HAP-1 (cell line): ENCODE results near the gene ABI1.
"Not testable (repeated sequence)": the region's sequence is repeated elsewhere in the genome, so short reads cannot be mapped to it uniquely, and the experiment has no call there.

Experiments used
- DNase-seq, 2 experiments: peaks; one replicate each; pipeline ENCODE4 v3.0.0-alpha.2; 2016 to 2020; ENCODE audit warnings: low spot score in 2 of 2
- H3K27me3 ChIP-seq: fragments of 250-450 bp; sonication (Bioruptor Pico); 2 replicates; pipeline ENCODE4 v1.5.1; 2020; ENCODE audit warnings: low read depth, mild to moderate bottlenecking, moderate library complexity
- H3K36me3 ChIP-seq: fragments of 250-450 bp; sonication (Bioruptor Pico); replicated peaks from 2 replicates; pipeline ENCODE4 v1.5.1; 2020; ENCODE audit warnings: mild to moderate bottlenecking
- H3K4me1 ChIP-seq: fragments of 250-450 bp; sonication (Bioruptor Pico); 2 replicates; pipeline ENCODE4 v1.5.1; 2020; ENCODE audit warnings: mild to moderate bottlenecking
- H3K4me3 ChIP-seq: fragments of 250-450 bp; sonication (Bioruptor Pico); 2 replicates; pipeline ENCODE4 v1.5.1; 2020; ENCODE audit warnings: mild to moderate bottlenecking, moderate library complexity
- H3K9me3 ChIP-seq: fragments of 250-450 bp; sonication (Bioruptor Pico); 2 replicates; pipeline ENCODE4 v1.5.1; 2020; ENCODE audit warnings: mild to moderate bottlenecking, moderate library complexity
- in situ Hi-C: fragments of 300-500 bp; cut with MboI; formaldehyde crosslinking; loops from 3 replicates; pipeline ENCODE4 v1.14.3; 2020; ENCODE audit warnings: low sequenced_read_pairs, inconsistent platforms, mixed read lengths

Gene ABI1

DNA sequence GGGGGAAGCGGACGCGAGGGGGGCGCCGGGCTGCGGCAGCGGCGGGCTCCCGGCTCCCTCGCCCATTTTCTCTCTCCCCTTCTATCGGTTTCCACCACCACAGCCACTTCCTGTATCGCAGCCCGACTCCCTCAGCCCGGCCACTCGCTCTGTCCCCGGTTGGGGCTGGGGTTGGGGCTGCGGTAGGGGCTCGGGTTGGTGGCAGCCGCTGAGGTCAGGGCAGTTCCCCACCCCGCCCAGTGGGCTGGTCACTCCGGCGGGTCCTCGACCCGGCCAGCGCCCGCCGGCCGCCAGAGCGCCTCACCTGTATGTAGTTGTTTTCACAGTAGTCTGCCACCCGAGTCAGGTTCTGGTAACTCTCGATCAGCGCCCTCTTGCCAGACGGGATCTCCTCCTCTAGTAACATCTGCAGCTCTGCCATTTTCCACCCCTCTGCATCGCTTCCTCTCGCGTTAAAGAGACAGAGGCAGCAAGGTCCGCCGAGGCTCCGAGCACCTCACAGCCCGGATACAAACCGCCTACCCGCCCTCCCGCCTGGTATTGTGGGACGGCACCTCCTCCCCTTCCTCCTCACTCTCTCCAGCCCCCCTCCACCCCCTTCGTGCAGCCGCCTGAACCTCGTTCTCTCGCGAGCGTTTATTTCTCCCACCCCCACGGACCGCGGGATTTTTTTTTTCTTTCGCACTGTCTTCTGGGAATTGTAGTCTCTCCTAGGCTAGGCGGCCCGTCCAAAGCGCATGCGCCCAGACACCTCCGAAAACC, at the start of gene ABI1:
TSS of gene ABI1 (minus strand) at position 516 of the 762 bp plus-strand sequence. CDS start at position 421, 95 bp downstream.
- H3K9me3 ChIP-seq = no peaks in the 10 kb centered on the region
- H3K36me3 ChIP-seq = peaks cover 4% of the 10 kb centered on the region; the same call in 1 of the 2 replicates
- in situ Hi-C loops = no loop called here
- DNase-seq = peak; percentile 96 to 99
- H3K4me3 ChIP-seq = peak within 1 kb of the TSS; percentile 97
- H3K4me1 ChIP-seq = peaks cover 11% of the 10 kb centered on the region
- no peaks in the 10 kb centered on the region for H3K27me3 ChIP-seq

DNA sequence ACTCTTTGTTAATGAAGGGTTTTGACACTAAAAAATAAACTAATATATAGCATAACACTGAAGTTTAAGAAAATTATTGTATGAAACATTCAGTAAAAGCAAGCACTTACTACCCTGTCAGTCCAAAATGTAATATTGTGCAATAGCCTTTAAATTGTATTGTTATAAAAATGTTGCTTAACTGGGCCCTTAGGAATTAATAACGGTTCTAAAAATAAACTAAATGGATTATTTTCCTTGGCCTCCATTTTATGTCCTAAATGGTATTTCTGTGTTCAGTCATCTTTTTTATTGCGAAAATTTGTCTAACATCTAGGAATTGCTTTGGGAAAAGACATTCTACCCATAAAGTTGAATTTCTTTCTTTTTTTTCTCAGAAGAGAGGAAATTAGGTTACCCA, 49.0 kb upstream of the ABI1 start:
- no peaks in the 10 kb centered on the region for H3K36me3 ChIP-seq
- 0 out of 2 replicates have a peak, but pooled peaks cover 2% of the 10 kb centered on the region for H3K9me3 ChIP-seq
- in situ Hi-C loops = no loop called here
- no peaks in the 10 kb centered on the region for H3K27me3 ChIP-seq
- no peak for DNase-seq
- no peak overlapping the region for H3K4me3 ChIP-seq
- H3K4me1 ChIP-seq = no peaks in the 10 kb centered on the region

DNA sequence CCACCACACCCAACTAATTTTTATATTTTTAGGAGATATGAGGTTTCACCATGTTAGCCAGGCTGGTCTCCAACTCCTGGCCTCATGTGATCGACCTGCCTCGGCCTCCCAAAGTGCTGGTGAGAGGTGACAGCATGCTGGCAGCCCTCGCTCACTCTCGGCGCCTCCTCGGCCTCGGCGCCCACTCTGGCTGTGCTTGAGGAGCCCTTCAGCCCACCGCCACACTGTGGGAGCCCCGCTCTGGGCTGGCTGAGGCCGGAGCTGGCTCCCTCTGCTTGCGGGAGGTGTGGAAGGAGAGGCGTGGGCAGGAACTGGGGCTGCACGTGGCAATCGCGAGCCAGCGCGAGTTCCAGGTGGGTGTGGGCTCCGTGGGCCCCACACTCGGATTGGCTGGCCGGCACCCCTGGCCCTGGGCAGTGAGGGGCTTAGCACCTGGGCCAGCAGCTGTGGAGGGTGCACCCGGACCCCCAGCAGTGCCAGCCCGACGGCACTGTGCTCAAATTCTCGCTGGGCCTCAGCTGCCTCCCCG, 44.6 kb upstream of the ABI1 start:
- H3K4me3 ChIP-seq, DNase-seq, H3K36me3 ChIP-seq, H3K9me3 ChIP-seq, H3K27me3 ChIP-seq, H3K4me1 ChIP-seq, in situ Hi-C loops: not testable (repeated sequence)

DNA sequence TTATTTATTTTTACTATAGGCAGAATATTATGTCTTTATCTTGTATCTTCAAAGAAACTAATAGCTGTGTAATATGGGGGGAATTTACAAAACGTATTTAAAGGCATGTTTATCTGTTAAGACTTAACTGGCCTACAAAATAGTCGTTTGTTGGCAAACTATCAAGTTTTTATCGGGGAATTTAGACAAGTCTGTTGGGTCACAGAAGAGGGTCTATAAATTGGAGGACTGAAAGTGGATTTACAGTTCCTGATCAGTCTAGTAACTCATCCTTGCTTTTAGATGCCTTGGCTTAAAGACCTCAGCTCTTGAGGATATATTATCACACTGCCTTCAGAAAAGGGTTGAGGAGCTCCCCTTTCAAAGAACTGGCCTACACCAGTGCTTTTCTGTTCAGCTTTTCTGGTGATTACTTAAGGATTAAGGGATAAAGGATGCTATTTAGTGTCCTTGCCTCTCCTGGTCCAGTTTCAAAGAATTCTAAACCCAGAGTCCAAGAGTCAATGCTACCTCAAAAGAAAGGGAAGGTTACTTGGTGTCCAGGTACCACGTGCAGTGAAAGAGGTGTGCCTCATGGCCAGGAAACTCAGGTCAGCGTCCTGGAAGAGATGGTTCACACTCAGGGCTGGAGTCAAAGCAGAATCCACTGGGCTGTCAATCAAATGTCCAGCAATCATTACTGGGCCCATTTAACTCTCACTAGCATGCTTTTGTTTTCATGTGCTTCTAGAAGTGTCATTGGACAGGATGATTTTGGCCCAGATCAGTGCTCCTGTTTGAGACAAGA, 42.9 kb upstream of the ABI1 start:
- Histone ChIP-seq H3K36me3 (no peaks in the 10 kb centered on the region), H3K4me1 (no peaks in the 10 kb centered on the region), H3K4me3 (no peak overlapping the region), H3K27me3 (no peaks in the 10 kb centered on the region), H3K9me3 (no peaks in the 10 kb centered on the region)
- DNase-seq = no peak
- in situ Hi-C loops = no loop called here

DNA sequence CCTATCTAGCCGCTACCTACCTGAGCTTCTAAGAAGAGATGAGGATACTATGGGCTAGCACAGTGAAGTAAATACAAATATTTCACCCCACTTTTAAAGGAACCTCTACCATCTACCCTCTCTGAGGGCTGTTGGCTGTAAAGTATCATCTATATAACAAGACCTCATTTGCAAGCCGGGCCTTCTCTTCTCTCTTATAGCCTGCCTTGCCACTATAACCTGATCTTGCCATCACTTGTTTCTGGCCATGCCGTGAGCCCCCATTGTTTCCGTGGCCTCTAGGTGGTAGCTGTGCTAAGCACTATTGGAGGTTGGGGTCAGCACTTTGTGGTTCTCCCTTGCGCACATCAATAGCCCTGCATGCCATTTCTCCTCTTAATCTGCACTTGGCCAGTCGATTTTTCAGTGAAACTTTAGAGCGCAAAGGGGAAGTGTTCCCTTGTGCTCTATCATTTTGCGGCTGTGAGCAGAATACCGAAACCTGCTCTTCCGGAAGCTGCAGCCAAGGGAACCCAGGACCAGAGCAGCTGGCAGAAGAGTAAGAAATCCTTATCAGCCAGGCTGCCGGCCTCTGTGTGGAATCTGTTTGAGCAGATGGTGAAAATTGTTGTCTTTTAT, 31.7 kb upstream of the ABI1 start:
- in situ Hi-C loops = loop anchor here (5.0 kb wide), 1 partner anchor 465 kb away; no protein-coding TSS in a partner anchor
- not testable (repeated sequence) for H3K27me3 ChIP-seq, H3K36me3 ChIP-seq, H3K4me3 ChIP-seq, H3K9me3 ChIP-seq, DNase-seq
- H3K4me1 ChIP-seq = peaks cover 12% of the 10 kb centered on the region

DNA sequence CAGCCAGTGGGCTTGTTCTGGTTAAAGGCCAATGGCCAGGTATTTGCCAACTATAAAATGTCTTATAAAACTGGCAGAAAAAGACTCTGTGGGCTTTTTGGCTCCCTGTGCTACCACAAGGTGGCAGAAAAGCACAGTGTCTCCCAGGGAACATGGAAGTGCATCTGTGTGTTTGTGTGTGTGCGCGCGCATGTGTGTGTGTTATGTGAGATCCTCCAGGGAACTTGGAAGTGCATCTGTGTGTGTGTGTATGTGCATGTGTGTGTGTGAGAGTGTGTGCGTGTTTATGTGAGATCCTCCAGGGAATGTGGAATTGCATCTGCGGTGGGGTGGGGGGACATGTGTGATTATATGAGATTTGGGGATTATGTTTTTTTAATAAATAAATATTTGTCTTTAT, 30.2 kb upstream of the ABI1 start:
- Histone ChIP-seq H3K4me3 (no peak overlapping the region), H3K9me3 (0 out of 2 replicates have a peak, but pooled peaks cover 2% of the 10 kb centered on the region), H3K4me1 (peaks cover 12% of the 10 kb centered on the region), H3K36me3 (no peaks in the 10 kb centered on the region), H3K27me3 (no peaks in the 10 kb centered on the region)
- in situ Hi-C loops = loop anchor here (5.0 kb wide), 1 partner anchor 466 kb away; no protein-coding TSS in a partner anchor
- peak; percentile 71 to 88 for DNase-seq

DNA sequence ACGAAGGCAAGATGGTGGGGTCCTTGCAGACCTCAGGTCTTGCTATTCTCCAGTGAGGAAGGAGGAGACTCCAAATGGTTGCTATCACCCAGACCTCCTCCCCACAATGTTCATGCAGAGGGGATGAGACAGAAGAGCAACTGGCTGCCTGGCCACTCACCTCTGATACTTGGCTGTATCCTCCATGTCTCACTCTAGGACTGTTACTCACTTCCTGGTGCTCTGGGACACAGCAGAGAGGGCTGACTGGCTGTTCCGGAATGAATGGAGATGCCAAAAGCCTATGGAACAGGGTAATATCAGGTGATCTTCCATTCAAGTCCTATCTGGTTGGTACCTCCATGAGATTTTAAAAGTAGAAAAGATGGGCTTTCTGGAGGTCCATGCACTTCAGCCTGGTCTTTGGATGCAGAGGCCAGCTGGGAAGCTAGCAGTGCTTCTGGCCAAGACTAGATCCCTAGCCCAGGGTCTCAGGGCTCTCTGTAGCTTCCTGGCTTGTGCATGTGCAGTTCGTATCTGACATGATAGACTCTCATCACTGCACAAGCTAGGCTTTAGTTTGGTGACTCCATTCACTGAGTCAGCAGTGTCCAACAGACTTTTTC, 27.0 kb upstream of the ABI1 start:
- DNase-seq = no peak
- Histone ChIP-seq H3K36me3 (no peaks in the 10 kb centered on the region), H3K4me1 (no peaks in the 10 kb centered on the region), H3K27me3 (no peaks in the 10 kb centered on the region), H3K4me3 (no peak overlapping the region), H3K9me3 (no peaks in the 10 kb centered on the region)
- in situ Hi-C loops = no loop called here

DNA sequence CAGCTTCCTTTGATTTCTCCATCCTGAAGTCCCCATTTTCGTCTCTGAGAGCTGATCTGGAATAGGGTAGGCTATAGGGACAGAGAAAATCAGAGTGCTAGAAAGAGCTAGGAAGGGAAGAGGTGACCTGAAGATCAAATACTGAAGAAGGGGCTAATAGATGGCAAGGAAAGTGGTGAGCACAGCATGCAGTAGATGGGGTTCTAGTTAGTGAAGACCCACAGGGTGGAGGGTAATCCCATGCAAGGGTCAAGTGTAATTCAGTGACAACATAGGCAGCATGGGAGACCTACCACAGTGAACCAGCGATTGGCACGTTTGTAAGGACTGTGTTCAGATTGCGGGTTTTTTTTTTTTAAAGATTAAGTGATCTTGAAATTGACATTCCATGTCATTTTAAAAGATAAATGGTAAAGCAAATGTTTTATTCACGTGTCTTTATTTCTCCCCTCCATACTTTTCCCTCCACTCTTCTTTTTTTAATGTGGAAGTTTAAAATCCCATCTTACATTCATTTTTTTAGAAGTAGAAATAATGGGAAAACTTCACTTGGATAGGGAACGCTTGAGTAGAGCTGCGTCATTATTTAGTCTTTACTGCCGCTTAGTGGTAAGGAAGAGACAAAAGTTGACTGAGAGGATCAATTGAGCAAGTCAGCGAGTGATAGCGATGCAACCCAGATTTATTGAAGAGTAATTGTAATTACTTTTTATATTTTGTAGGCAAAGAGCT, 21.0 kb upstream of the ABI1 start:
- in situ Hi-C loops = loop anchor here (5.0 kb wide), 1 partner anchor 159 kb away; no protein-coding TSS in a partner anchor
- peak in 1 of 2 experiments; percentile 79 for DNase-seq
- Histone ChIP-seq H3K4me3 (no peak overlapping the region), H3K9me3 (no peaks in the 10 kb centered on the region), H3K36me3 (no peaks in the 10 kb centered on the region), H3K27me3 (no peaks in the 10 kb centered on the region), H3K4me1 (no peaks in the 10 kb centered on the region)

DNA sequence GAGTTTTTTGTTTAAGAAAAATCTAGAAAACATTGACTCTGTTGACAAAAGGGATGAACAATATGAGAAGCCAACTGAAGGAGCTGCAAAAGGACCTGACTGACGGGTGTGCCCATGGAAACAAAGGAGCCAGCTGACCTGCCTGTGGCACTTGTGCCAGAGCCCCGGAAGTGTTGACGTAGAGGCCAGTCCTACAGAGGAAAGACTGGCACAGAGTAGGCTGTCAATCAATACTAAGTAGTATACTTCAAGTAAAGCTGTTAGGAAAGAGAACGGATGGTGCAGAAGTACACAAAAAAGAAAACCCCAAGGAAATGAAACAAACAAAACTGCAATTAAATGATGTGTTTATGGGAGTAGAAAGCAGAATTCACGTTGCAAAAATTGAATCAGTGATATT, 19.0 kb upstream of the ABI1 start:
- no peaks in the 10 kb centered on the region for H3K27me3 ChIP-seq
- no peak for DNase-seq
- no peaks in the 10 kb centered on the region for H3K4me1 ChIP-seq
- H3K4me3 ChIP-seq = no peak overlapping the region
- no peaks in the 10 kb centered on the region for H3K36me3 ChIP-seq
- in situ Hi-C loops = loop anchor here (5.0 to 10.0 kb wide), 2 partner anchors 157 to 545 kb away; no protein-coding TSS in a partner anchor
- H3K9me3 ChIP-seq = no peaks in the 10 kb centered on the region

DNA sequence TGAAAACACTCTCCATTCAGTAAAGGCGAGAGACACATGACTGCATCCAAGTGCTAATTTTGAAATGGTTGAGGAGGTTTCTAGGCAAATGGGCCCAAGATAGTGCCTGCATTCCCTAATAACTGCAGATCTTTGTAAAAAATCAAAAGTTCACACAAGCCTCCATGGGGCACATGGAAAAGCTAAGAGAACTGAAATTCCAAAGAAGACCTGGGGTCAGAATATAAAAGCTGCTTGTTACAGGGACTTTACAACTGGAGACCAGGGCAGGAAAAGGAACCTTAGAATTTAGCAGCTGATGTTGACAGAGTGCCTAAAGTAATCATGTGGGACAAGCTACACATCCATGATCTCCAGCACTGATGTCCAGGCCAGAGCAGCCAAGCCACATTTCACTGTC, 10.0 kb upstream of the ABI1 start:
- no peaks in the 10 kb centered on the region for H3K9me3 ChIP-seq
- H3K4me3 ChIP-seq = no peak overlapping the region
- in situ Hi-C loops = loop anchor here (10.0 kb wide), 1 partner anchor 536 kb away; no protein-coding TSS in a partner anchor
- no peaks in the 10 kb centered on the region for H3K36me3 ChIP-seq
- no peaks in the 10 kb centered on the region for H3K4me1 ChIP-seq
- no peak for DNase-seq
- no peaks in the 10 kb centered on the region for H3K27me3 ChIP-seq

DNA sequence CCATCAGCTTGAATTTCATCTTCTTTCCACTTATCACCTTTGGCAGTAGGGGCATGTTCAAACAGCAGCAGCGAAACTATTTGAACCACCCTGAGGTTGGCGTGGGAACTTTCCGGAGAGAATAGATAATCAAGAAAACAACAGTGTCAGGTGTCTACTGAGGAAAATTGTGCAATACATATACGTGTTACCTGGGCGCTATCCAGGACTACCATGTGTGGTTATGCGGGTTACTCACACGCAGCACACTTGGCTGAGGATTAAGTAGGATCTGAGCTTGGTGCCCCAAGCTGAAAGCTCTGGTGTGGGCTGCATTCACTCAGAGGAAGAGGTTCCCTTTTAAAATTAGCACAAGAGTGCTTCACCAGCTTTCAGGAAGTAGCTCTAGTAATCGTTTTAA, 8.8 kb upstream of the ABI1 start:
- no peaks in the 10 kb centered on the region for H3K27me3 ChIP-seq
- H3K36me3 ChIP-seq = no peaks in the 10 kb centered on the region
- DNase-seq = no peak
- no peaks in the 10 kb centered on the region for H3K4me1 ChIP-seq
- H3K9me3 ChIP-seq = no peaks in the 10 kb centered on the region
- H3K4me3 ChIP-seq = no peak overlapping the region
- in situ Hi-C loops = no loop called here

DNA sequence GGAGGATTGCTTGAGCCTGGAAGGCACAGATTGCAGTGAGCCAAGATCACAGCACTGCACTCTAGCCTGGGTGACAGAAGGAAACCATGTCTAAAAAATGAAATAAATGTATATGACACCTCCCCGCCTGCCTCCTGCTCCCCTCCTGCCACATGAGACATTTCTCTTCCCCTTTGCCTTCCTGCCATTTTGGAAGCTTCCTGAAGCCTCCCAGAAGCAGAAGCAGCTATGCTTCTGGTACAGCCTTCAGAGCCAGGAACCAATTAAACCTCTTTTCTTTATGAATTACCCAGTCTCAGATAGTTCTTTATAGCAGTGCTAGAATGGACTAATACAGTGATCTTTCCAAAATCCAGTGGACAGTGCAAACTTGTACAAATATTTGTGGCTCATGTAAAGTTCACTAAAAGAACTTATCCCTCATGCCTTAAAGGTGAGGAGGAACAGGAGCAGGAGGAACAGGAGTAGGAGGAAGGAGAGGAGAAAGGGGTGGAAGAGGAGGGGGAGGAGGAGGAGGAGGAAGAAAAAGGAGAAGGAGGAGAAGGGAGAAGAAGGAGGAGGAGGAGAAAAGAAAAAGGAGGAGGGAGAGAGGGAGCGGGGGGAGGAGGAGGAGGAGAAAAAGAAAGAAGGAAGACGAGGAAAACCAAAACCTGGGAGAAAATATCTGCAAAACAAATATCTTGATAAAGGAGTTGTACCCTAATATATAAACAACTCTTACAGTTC, 2.8 kb upstream of the ABI1 start:
- no peak for DNase-seq
- in situ Hi-C loops = no loop called here

More for the DNA sequence above, 2.8 kb upstream of the ABI1 start:
- Histone ChIP-seq H3K9me3 (no peaks in the 10 kb centered on the region), H3K27me3 (no peaks in the 10 kb centered on the region), H3K4me1 (peaks cover 7% of the 10 kb centered on the region), H3K36me3 (peaks cover 4% of the 10 kb centered on the region; the same call in 1 of the 2 replicates), H3K4me3 (no peak overlapping the region)
